Natural killer cell (primary cell): ENCODE results near the gene ELOVL2. TPM values are rescaled to one million over a fixed set of nuclear protein-coding genes. Genes with fewer than 3 reads are reported as not detected.

ENCODE experiments used
- ATAC-seq, 3 donors: fragments of 150-1000 bp in 2 of 3; fragments of 200-7000 bp in 1 of 3; cut with Tn5 transposase; 1 replicate in 1 of 3; 2 replicates in 2 of 3; pipeline ENCODE4 v1.10.0; 2021; ENCODE audit warnings: mild to moderate bottlenecking in 2 of 3, moderate library complexity in 2 of 3
- DNase-seq, 2 donors: peaks; one replicate each; pipeline versions ENCODE4 v3.0.0 to v3.0.0-alpha.2; 2013 to 2021; ENCODE audit warnings: mixed read lengths in 1 of 2
- H3K27ac ChIP-seq: one replicate; pipeline ENCODE4 v1.5.1; 2013; ENCODE audit warnings: mild to moderate bottlenecking, low read length
- H3K27me3 ChIP-seq: one replicate; pipeline ENCODE4 v1.6.1; 2013; ENCODE audit warnings: low read length; ENCODE audit not compliant: control insufficient read depth, insufficient read depth
- H3K36me3 ChIP-seq: one replicate; pipeline ENCODE4 v1.6.1; 2013; ENCODE audit warnings: low read length; ENCODE audit not compliant: control insufficient read depth, insufficient read depth
- H3K4me1 ChIP-seq: one replicate; pipeline ENCODE4 v1.6.1; 2013; ENCODE audit warnings: low read length; ENCODE audit not compliant: control insufficient read depth, insufficient read depth
- H3K4me3 ChIP-seq: one replicate; pipeline ENCODE4 v1.5.1; 2013; ENCODE audit warnings: low read length
- H3K9me3 ChIP-seq: one replicate; pipeline ENCODE4 v1.6.1; 2013; ENCODE audit warnings: low read length; ENCODE audit not compliant: control insufficient read depth, insufficient read depth
- H3K27ac Mint-ChIP-seq, 2 donors: one replicate each; pipeline ENCODE4 v1.8.0; 2022; ENCODE audit warnings: mild to moderate bottlenecking in 2 of 2, mixed read lengths in 2 of 2, moderate library complexity in 1 of 2
- H3K27me3 Mint-ChIP-seq, 2 donors: one replicate each; pipeline ENCODE4 v1.8.0; 2022; ENCODE audit warnings: low read depth in 2 of 2, mixed read lengths in 2 of 2
- H3K36me3 Mint-ChIP-seq: one replicate; pipeline ENCODE4 v1.8.0; 2022; ENCODE audit warnings: mixed read lengths
- H3K4me1 Mint-ChIP-seq, 2 donors: one replicate each; pipeline ENCODE4 v1.8.0; 2022; ENCODE audit warnings: mixed read lengths in 2 of 2
- H3K4me3 Mint-ChIP-seq: one replicate; pipeline ENCODE4 v1.8.0; 2022; ENCODE audit warnings: mild to moderate bottlenecking, moderate library complexity, mixed read lengths
- H3K9me3 Mint-ChIP-seq, 2 donors: one replicate each; pipeline ENCODE4 v1.8.0; 2022; ENCODE audit warnings: mixed read lengths in 2 of 2
- WGBS: methylation state at CpG from one replicate; pipeline ENCODE4 v1.1.7; 2013; ENCODE audit warnings: missing lambda C conversion rate; ENCODE audit not compliant: insufficient coverage; 5-methylcytosine and 5-hydroxymethylcytosine counted together
- intact Hi-C: fragments of 100-400 bp; cut with micrococcal nuclease; formaldehyde crosslinking; loops from one replicate; pipeline ENCODE4 v1.14.2; 2022
- total RNA-seq, 4 donors: library from RNA; stranded (reverse); fragments of 120-200 nt in 1 of 4; gene quantifications; one replicate each; pipeline versions ENCODE4 v1.2.3 to v1.2.4, GENCODE V29; 2013 to 2022
- TF ChIP-seq, protein P1 (sequence below): fragments of 200-600 bp; IDR thresholded peaks from one replicate; pipeline ENCODE4 v1.8.0; 2022; ENCODE audit warnings: antibody characterized with exemption

Gene ELOVL2
- total RNA-seq, 3 donors from 2014 or later (not counting 1 experiment from before 2014, with no cell fraction given): not detected

DNA sequence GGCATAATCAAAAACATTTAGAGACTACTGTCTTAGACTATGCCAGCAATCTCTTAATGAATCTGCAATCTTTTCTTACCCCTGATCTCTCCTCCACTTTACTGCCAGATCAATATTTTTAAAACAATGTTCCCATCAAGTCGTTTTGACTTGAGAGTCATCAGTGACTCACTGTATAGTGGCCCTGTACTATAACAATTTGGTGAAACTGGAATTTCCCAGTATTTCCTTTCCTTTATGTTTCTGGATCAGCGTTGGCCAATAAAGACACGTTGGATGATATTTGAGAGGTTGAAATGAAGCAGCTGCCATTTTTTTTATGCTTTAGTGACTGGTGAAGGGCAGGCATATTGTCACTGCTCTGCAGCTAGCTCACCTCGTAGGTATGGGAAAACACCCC lies 39.4 kb upstream of the ELOVL2 start:
- no peaks in the 10 kb centered on the region for H3K27me3 ChIP-seq
- no peak for ATAC-seq
- H3K9me3 ChIP-seq: no peaks in the 10 kb centered on the region
- TF ChIP-seq, protein P1, sequence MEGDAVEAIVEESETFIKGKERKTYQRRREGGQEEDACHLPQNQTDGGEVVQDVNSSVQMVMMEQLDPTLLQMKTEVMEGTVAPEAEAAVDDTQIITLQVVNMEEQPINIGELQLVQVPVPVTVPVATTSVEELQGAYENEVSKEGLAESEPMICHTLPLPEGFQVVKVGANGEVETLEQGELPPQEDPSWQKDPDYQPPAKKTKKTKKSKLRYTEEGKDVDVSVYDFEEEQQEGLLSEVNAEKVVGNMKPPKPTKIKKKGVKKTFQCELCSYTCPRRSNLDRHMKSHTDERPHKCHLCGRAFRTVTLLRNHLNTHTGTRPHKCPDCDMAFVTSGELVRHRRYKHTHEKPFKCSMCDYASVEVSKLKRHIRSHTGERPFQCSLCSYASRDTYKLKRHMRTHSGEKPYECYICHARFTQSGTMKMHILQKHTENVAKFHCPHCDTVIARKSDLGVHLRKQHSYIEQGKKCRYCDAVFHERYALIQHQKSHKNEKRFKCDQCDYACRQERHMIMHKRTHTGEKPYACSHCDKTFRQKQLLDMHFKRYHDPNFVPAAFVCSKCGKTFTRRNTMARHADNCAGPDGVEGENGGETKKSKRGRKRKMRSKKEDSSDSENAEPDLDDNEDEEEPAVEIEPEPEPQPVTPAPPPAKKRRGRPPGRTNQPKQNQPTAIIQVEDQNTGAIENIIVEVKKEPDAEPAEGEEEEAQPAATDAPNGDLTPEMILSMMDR: no peak
- H3K36me3 Mint-ChIP-seq: no peaks in the 10 kb centered on the region
- no peak overlapping the region for H3K27ac ChIP-seq
- no peak for DNase-seq
- no peaks in the 10 kb centered on the region for H3K4me1 ChIP-seq
- H3K4me3 Mint-ChIP-seq: no peak overlapping the region
- 86% methylated on average over 3 of the region's 4 CpGs for WGBS
- H3K9me3 Mint-ChIP-seq: no peaks in the 10 kb centered on the region
- no peaks in the 10 kb centered on the region for H3K4me1 Mint-ChIP-seq
- H3K4me3 ChIP-seq: no peak overlapping the region
- no peaks in the 10 kb centered on the region for H3K36me3 ChIP-seq
- peaks cover 3 to 6% of the 10 kb centered on the region in 2 donors for H3K27me3 Mint-ChIP-seq
- intact Hi-C loops: no loop called here
- H3K27ac Mint-ChIP-seq: no peak overlapping the region

DNA sequence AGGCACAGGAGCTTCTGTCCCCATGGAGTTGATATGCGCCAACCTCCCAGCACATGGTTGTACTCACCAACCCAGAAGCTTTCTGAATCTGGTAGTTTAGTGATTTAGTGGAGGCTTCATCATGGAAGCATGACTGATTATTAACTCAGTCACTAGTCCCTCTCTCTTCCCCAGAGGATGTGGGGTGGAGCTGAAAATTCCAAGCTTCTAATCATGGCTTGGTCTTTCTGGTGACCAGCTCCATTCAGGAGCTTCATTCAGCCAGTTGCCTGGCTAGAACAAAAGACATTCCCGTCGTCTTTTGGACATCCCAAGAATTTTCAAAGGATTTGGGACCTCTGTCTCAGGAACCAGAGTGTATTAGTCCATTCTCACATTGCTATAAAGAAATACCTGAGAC lies 36.2 kb upstream of the ELOVL2 start:
- H3K4me3 ChIP-seq: no peak overlapping the region
- no peaks in the 10 kb centered on the region for H3K36me3 ChIP-seq
- ATAC-seq (no peak), DNase-seq (no peak)
- Mint-ChIP-seq H3K27me3 (peaks cover 0 to 3% of the 10 kb centered on the region in 2 donors), H3K36me3 (no peaks in the 10 kb centered on the region), H3K4me1 (no peaks in the 10 kb centered on the region), H3K9me3 (no peaks in the 10 kb centered on the region), H3K4me3 (no peak overlapping the region), H3K27ac (no peak overlapping the region)
- WGBS: 63% methylated on average over 3 of the region's 3 CpGs
- TF ChIP-seq, protein P1: no peak
- no peaks in the 10 kb centered on the region for H3K27me3 ChIP-seq
- H3K4me1 ChIP-seq: no peaks in the 10 kb centered on the region
- intact Hi-C loops: no loop called here
- no peak overlapping the region for H3K27ac ChIP-seq
- H3K9me3 ChIP-seq: no peaks in the 10 kb centered on the region

DNA sequence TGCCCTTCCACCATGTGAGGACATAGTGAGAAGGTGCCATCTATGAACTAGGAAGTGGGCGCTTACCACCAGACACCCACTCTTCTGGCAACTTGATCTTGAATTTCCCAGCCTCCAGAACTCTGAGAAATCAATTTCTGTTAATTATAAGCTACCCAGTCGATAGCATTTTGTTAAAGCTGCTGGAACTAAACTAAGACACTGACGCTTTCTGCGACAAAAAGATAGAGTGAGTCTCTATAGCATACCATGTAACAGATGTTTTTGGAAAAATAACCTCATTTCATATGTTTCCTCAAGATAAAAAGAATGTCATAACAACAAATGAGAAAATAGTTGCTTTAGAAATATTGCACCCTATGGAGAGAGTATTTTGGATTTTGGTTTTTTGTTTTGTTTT lies 34.2 kb upstream of the ELOVL2 start:
- H3K27me3 Mint-ChIP-seq: peaks cover 0 to 5% of the 10 kb centered on the region in 2 donors
- H3K4me1 ChIP-seq: no peaks in the 10 kb centered on the region
- H3K36me3 ChIP-seq: no peaks in the 10 kb centered on the region
- intact Hi-C loops: no loop called here
- H3K9me3 Mint-ChIP-seq: no peaks in the 10 kb centered on the region
- H3K36me3 Mint-ChIP-seq: no peaks in the 10 kb centered on the region
- no peak overlapping the region for H3K4me3 Mint-ChIP-seq
- no peak overlapping the region for H3K4me3 ChIP-seq
- H3K9me3 ChIP-seq: no peaks in the 10 kb centered on the region
- H3K27ac ChIP-seq: no peak overlapping the region
- H3K4me1 Mint-ChIP-seq: no peaks in the 10 kb centered on the region
- DNase-seq (no peak), ATAC-seq (no peak)
- TF ChIP-seq, protein P1: no peak
- 89% methylated on average over 4 of the region's 4 CpGs for WGBS
- no peaks in the 10 kb centered on the region for H3K27me3 ChIP-seq
- H3K27ac Mint-ChIP-seq: no peak overlapping the region

DNA sequence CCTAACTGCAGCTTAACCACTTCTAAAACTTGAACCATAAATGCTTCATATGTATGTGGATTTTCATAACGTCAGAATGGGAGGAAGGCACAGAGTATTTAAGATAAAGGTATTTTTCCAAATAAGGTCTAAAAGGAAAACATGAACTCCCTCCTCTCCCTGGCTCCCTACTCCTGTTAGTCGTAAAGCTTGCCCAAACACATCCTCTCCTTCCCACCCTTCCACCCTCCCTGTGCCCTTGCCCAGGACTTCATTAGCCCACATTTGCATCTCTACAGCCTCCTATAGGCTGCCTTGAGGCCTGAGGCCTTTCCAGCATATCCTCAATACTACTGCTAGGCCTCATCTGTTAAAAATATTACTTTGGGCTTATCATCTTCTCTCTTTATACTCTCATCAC lies 32.4 kb upstream of the ELOVL2 start:
- no peaks in the 10 kb centered on the region for H3K4me1 ChIP-seq
- WGBS: 96% methylated on average over 1 of the region's 2 CpGs
- H3K27me3 ChIP-seq: no peaks in the 10 kb centered on the region
- no peaks in the 10 kb centered on the region for H3K4me1 Mint-ChIP-seq
- DNase-seq: no peak
- no peak overlapping the region for H3K27ac ChIP-seq
- no peak overlapping the region for H3K4me3 ChIP-seq
- TF ChIP-seq, protein P1: no peak
- H3K9me3 ChIP-seq: no peaks in the 10 kb centered on the region
- peaks cover 0 to 8% of the 10 kb centered on the region in 2 donors for H3K27me3 Mint-ChIP-seq
- intact Hi-C loops: no loop called here
- no peak for ATAC-seq
- no peaks in the 10 kb centered on the region for H3K36me3 ChIP-seq
- no peaks in the 10 kb centered on the region for H3K9me3 Mint-ChIP-seq
- H3K36me3 Mint-ChIP-seq: no peaks in the 10 kb centered on the region
- H3K4me3 Mint-ChIP-seq: no peak overlapping the region
- H3K27ac Mint-ChIP-seq: no peak overlapping the region
